ENCODE results near the gene AMER3.

Gene AMER3

DNA sequence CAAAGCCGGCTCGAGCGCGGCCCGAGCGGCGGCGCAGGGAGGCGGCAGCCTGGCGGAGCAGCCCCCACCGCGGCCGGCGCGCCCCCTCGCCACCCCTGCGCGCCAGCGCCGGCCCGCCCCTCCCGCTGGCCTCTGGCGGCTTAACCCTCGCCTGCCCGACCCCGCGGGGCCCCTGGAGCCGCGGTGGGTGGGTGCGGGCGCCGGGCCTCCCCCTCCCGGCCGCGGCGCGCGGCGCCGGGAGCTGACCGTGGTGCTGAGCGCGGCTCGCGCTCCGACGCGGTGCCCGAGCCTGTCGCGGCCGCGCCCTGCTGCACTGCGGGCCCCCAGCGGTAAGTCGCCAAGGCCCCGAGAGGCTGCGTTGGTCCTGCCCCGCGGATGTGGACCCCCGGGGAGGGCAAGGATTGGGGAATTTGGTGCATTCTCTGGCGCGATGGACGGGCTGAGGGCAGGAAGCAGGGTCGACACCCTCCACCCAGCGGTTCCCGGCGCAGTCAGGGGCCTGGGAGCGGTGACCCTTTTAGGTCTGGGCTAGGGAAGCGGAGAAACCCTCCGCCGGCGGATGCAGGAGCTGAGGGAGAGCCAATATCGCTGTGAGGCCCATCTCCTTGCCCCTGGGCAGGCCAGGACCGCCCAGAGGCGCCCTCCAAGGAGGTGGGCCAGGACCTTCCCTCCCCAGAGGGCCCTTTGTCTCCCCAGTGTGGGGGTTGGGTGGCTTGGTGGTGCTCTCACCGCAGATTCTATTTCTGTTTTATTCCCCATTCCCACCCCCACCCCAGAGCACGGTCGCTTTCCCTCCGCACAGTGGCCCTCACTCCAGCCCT lies 923 bp downstream of the AMER3 start:
- DNase-seq (ENCODE audit: low spot score): no peak

DNA sequence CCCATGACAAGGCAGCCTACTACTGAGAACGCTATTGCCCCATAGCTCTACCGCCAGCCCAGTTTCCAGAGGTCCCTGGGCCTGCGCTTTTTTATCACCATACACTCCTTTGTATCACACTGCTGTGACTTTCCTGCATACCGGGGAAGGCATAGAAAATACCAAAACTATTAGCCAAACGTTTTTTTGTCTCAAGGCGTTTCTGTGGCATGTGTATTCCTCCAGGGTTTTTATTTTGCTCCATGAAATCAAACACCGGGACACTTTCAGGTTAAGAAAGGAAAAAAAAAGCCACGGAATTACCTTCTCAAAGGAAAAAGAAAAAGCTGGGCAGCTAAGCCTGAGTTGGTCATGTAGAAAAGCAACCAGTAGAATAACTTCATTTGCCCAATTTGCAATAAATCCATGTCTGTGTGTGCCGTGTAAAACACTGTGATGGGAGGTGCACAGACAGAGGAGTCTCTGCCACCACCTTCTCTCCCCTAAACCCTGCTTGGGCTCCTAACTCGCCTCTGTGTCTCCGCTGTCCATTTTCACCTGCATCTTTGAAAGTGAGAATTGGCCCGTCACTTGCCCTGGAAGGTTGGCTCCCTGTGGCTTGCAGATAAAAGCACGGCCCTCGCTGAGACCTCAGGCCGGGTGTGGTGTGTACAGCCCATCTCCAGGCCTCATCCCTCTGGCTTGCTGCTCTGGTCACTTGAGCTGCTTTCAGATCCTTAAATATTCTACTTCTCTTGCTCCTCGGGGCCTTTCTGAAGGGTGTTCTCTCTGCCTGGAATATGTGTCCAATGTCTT lies 1.7 kb downstream of the AMER3 start:
- DNase-seq (ENCODE audit: low spot score): no peak

DNA sequence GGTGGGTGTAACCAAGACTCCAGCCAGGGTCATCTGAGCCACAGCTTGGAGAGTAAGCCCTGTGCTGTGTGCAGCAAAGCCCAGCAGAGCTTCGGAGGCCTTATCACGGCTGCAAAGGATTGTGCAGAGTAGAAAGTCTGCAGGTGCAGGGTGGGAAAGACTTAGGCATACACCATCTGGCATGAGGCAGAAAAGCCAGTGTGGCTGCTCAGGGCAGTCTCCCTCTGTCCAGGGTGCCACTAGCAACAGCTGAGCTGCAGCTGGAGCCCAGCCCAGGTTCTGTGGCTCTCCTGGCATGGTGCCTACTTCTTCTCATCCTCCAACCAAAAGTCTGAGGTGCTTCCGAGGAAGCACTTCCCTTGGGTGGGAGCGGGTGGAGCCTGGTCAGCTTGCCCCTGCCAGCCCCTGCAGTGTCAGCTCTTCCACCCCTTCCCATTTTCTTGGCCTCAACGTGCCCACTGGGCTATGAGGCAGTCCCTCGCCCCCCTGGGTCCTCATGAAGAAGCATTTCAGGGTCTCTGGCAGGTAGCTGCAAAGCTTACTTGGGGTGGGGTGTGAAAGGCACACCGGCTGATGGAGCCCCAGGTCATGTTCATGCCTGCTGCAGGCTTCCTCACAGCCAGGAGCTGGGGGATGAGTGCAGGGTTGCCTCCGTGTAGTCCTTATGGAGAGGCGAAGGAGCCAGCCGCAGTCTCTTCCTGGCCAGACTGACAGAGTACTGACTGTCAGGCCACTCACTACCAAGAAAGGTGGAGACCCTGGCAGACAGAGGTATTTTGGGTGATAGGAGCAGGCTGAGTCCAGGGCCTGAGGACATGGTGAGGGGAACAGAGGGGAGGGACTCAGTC lies 4.8 kb downstream of the AMER3 start:
- DNase-seq (ENCODE audit: low spot score): no peak

DNA sequence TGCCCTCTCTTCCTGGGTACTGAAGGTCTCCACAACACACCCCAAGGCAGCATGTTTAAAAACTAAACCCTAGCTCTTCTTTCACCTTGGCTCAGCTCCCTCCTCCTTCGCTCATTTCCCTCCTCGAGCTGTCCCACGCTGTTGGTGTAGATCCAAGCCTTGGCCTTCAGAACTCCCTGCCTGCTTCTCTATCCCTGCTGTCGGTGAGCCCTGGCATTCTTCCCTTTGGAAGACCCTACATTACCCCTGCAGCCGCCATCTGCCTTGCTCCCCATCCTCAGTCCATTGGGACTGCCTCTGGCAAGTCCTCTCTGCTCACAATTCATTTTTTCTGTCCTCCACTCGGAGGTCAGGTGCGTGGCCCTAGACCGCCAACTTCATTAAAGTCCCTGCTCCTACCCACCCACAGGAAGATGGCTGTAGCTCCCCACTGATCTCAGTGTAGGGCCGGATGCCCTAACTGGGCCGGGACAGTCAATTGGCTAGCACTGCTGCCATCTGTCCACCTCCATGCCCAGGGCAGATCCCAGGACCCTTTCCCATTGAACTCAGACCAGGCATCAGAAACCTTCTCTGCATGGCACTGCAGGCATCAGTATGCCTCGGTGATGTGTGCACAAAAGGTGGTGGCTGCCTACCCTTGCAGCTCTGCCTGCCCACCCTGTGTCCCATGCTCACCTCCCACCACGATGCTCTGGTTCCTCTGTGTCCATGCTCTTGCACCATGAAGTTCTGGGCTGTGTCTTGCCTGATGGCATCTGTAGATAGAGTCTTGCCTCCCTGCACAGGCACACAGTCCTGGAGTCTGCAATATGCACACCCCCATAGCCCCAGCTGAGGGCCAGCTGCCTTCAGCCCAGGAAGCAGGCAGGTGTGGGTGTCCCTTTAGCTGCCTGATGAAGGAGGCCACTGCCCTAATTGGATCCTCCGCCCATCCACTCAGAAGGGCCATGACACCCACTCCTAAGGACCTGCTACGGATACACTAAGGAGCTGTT lies 5.7 kb downstream of the AMER3 start:
- no peak for DNase-seq (ENCODE audit: low spot score)

DNA sequence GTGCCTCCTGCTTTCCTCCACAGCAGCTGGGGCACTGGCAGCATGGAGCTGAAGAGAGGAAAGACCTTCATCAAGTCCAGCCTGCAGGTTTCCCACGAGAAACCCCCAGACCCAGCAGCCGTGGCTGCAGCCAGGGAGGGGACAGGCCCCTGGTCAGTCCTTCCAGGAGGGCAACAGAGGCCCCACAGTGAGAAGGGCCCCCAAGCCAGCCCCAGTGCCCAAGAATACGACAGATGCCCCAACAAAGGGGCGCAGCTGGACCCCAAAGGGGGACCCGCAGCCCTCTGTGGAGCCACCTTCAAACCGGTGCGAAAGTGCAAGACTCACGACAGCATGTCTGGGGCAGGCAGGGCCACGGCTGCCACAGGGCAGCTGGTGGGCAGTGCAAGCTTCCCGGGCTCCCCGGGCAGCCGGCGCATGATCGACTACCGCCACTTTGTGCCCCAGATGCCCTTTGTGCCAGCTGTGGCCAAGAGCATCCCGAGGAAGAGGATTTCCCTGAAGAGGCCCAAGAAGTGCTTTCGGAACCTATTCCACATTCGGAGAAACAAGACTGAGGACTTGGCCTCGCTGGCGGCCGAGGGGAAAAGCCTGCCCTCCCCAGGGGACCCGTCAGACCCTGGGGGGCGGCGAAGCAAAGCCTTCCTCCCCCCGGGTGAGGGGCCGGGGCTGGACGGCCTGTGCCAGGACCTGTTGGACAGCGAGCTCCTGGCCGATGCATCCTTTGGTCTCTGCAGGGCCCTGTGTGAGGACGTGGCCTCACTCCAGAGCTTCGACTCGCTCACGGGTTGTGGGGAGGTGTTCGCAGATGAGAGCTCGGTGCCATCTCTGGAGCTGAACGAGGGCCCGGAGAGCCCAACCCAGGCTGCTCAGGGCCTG lies 6.9 kb downstream of the AMER3 start:
- no peak for DNase-seq (ENCODE audit: low spot score)

DNA sequence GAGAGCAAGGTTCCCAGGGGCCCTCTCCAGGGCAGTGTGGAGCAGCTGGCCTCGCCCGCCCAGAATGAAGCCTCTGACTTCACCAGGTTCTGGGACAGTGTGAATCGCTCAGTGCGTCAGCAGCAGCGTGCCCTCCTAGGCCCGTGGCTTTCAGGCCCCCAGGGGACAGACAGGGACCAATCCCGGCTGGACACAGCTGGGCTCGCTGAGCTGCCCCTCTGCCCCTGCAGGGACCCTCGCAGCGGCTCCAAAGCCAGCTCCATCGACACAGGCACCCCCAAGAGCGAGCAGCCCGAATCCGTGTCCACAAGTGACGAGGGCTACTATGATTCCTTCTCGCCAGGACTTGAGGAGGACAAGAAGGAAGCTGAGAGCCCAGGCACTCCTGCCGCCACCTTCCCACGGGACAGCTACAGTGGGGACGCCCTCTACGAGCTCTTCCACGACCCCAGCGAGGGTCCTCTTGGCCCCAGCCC lies 7.6 kb downstream of the AMER3 start:
- no peak for DNase-seq (ENCODE audit: low spot score)

DNA sequence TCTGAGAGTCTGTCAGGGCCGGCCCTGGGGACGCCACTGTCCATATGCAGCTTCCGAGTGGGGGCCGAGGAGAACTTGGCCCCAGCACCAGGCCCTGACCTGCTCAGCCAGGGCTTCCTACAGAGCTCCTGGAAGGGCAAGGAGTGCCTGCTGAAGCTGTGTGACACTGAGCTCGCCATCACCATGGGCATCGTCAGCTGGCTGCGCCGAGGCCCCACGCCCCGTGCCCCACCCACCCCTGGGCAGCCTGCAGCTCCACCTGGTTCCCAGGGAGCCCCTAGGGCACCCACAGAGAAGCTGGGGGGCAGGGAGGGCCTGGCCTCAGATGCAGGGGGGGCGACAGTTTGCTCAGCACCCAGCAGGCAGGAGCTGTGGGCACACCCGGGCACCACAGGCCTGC lies 8.1 kb downstream of the AMER3 start:
- no peak for DNase-seq (ENCODE audit: low spot score)

DNA sequence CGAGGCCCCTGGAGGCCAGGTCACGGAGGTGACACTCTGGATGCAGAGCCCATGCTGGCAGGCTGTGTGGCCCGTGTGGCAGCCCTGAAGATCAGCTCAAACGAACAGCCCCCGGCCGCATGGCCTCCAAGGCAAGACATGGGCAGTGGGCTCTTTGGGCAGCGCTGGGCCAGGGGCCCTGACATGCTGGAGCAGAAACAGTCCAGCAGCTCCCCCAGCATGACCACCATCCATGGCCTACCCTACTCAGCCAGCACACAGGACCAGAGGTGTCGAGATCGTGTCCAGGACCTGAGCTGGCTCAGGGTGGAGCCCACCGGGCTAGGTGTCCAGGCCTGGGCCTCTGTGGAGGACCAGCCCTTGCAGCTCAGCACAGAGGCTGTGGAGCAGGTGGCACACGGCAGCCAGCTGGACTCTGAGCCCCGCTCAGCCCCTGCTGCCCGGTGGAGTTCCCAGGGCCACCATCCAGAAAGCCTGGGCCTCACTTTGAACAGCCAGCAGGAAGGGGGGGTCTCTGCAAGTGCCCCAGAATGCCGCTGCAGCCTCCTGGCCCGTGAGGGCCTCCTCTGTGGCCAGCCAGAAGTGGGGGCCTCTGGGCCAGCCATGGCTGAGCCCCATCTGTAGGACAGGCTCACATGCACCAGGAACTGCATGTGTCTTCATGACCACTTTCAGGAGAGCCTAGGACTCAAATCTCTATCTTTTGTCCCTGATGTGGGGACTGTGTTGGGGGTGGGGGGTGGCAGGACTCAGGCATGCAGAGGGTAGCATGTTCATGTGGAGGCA lies 8.9 kb downstream of the AMER3 start:
- no peak for DNase-seq (ENCODE audit: low spot score)

DNA sequence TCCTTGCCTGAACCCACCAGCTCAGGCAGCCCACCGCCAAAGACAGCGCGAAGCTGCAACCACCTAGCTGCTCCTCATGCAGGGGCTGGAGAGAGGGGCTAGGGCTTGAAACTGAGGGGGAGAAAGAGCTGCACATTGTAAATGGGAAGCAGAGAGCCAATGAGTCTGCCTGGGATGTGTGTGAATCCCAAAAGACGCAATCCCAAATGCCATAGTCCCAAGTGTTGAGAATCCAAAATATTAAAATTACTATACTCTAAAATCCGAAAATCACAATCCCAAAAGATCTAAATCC lies 9.4 kb downstream of the AMER3 start:
- no peak for DNase-seq (ENCODE audit: low spot score)

DNA sequence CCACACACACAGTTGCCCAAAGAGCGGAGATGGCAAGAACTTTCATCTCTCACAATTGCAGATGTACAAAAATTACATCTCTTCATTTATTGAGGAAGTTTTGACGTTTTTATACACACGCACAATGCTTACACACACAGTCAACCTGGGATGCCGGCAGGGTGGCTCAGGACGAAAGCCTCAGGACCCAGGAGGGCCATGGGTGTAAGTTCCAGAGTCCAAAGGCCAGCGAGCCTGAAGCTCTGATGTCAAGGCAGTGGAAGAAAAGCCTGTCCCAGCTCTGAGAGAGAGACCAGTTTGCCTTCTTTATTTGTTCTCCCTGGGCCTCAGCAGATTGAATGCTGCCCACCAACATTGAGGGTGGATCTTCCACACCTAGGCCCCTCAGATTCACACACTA lies 10.1 kb downstream of the AMER3 start:
- no peak for DNase-seq (ENCODE audit: low spot score)

DNA sequence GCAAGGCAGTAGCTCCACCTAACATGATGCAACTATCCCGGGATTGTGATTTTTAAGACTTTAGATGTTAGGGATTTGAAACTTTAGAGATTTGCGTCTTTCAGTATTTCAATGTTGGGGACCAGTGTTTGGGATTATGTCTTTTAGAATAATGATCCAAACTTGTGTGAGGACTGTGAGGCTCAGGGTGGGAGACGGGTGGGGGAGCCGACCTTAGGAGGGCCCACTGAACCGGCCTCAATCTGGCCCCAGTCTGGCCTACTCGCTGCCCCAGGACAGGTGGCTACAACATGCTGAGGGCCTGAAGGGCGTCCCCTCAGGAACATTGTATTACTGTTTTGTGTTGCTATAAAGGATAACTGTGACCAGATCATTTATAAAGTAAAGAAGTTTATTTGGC lies 10.7 kb downstream of the AMER3 start:
- no peak for DNase-seq (ENCODE audit: low spot score)

DNA sequence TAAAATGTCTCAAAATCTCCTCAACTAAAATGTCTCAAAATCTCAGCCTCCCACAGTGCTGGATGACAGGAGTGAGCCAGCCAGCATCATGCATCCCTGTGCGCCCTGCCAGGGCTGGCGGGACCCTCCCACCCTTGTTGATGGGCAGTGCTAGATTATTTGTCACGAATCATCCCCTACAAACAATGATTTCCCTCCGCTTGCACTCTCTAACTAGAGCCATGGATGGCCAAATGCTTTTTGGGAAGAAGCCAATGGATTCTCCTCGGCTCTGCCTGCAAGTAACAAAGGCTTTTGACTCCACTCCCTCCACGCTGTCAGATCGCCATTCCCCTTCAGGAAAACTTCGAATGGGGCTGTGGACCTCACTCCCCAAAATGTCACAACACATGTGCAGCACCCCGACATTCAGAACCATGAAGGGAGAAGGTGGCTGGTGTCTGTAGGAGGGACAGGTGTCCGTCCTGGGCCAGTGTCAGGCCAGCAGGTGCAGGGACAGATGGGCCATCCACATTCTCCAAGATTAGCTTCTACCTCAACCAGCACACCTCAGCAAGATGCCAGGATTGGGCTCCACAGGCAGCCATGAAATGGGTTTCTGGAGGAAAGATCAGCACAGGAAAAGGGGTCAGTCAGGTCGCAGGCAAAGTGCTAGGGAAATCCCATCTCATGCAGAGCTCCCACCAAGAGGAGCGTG lies 11.5 kb downstream of the AMER3 start:
- no peak for DNase-seq (ENCODE audit: low spot score)

DNA sequence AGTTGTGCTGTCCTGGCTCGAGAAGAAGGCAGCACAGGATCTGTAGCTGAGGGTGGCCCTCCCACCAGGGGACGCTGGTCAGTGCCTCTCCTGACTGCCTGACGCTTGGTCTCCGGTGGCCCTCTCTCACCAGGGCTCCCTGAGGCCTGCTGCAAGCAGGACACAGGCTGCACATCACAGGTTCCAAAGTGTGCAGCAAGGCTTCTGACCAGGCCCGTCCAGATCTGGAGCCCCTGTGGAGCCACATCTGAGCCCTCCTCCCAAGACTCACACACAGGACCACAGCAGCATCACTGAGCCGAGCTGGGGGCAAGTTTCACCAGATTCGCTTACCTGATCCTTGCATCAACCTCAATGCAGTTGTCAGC lies 12.1 kb downstream of the AMER3 start:
- DNase-seq (ENCODE audit: low spot score): no peak

DNA sequence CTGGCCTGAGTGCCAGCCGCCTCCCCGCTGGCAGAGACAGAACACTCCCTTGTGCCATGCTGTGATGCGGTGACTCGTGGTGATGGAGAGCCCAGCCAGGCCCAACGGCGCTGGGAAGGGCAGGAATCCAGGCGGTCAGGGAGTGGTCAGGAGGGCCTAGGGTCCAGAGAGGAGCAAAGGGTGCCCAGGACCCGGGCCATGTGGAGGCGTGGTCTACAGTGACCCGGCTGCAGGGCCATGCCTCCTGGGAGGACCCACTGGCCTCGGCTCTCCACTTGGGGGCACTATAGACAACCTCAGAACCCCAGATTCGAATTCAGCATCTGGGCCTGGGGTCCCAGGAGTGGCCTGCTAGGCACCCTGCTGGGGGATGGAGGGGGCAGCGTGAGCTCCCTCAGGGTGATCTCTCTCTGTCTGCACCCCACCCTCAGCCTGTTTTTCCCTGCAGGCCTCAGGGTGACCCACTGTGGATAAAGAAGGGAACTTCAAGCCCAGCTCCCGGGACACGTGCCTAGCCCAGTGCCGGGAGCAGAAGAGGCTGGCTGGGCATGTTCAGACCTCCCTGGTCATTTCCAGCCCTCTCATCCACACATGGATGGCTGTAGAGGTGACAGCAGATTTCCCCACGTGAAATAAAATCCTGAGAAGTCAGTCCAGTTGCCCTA lies 13.0 kb downstream of the AMER3 start:
- no peak for DNase-seq (ENCODE audit: low spot score)

DNA sequence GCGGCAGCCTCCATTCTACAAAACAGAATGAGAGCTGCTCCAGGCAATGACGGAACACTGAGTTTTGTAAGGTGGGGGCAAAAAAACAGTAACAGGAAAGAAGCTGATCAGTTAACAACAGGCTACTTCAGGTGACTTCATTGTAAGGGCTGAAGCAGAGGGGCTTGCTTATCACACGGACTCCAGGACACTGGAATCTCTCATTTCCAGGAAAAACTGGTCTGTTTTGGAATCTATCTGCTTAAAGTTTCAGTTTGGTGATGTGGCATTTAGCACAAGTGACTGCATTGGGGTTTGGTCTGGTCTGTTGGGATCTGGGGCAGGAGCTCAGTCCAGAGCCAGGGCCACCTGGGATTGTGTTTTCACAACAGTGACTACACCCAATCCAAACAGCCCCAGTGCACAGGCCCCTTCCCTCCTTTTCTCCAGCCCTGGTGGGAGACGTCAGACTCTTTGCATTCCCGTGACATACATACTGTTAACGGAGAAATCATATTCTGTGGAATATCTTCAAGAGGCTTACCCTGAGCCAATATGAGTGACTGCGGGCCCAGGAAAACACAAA lies 14.1 kb downstream of the AMER3 start:
- no peak for DNase-seq (ENCODE audit: low spot score)

DNA sequence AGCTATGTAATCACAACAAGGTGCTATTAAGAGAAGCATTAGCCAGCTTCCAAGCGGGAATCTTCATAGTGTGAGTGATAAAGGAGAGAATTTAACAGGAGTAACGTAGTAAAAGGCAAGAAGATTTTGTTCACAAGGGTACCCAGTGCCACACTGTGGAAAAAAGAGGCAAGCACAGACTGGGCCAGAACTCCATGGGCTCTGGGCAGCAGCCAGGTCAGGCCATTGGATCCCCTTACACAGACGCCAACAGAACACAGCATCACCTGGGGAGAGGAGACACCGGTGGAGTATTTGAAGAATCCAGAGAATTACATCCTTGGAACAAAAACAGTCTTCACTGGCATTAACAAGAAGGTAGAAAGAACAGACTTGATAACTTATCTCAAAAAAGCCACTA lies 21.2 kb downstream of the AMER3 start:
- no peak for DNase-seq (ENCODE audit: low spot score)

DNA sequence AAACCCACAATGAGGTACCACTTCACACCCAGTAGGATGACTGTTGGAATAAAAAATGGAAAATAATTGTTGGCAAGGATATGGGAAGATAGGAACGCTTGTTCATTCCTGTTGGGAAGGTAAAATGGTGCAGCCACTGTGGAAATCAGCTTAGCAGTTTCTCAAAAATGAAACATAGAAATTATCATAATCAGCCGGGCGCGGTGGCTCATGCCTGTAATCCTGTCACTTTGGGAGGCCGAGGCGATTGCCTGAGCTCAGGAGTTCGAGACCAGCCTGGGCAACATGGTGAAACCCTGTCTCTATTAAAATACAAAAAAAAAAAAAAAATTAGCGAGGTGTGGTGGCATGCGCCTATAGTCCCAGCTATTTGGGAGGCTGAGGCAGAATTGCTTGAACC lies 23.4 kb downstream of the AMER3 start:
- no peak for DNase-seq (ENCODE audit: low spot score)

DNA sequence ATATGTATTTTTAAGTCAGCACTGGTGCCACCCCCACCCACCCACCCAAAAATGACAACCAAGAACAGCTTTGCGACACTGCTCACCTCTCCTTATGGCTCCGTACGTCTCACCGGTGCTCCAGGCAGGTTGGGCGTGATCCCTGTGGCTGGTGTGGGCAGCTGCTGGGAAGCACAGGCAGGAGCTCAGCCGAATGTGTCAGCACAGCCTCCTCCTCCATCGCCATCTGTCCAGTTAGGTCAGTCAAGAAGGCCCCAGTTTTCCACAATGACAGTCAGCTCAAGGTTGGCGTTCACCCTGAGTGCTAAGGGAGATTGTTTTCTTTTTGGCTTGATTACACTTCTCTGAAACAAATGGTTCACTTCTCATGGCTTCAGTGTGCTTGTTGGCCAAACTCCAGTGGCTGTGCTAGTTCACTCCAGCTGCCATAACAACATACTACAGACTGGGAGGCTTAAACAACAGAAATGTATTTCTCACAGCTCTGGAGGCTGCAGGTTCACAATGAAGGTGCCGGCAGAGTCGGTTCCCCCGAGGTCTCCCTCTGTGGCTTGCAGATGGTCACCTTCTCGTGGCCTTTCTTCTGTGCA lies 30.2 kb downstream of the AMER3 start:
- DNase-seq (ENCODE audit: low spot score): no peak
